NOMO-1 (cell line): ENCODE measurements around the gene NDUFS8.
"Not testable (repeated sequence)": the region's sequence is repeated elsewhere in the genome, so short reads cannot be mapped to it uniquely, and the experiment has no call there.

Source experiments
- DNase-seq, 2 experiments: peaks; one replicate each; lab custom pipeline; 2025; ENCODE audit not compliant: unreplicated experiment in 2 of 2; lab: John Stamatoyannopoulos, UW

The NDUFS8 gene

GRCh38 chr11:68030318-68031143, at the start of gene NDUFS8:
Gene NDUFS8, plus strand, starts transcription at chr11:68030681. Its CDS starts 1,471 bp downstream, at chr11:68032152.
- DNase-seq: peak; percentile 98 to 99

- DNase-seq: not testable (repeated sequence)
These were observed 49.3 kb upstream of the NDUFS8 start for GRCh38 chr11:67981226-67981625.

GRCh38 chr11:67982255-67982857, 48.1 kb upstream of the NDUFS8 start:
- DNase-seq: not testable (repeated sequence)

GRCh38 chr11:67983951-67984350, 46.5 kb upstream of the NDUFS8 start:
- DNase-seq: no peak

- not testable (repeated sequence) for DNase-seq
These were observed 45.2 kb upstream of the NDUFS8 start for GRCh38 chr11:67985302-67985701.

GRCh38 chr11:67990546-67991346, 39.7 kb upstream of the NDUFS8 start:
- DNase-seq: not testable (repeated sequence)

- DNase-seq: not testable (repeated sequence)
These were observed 38.9 kb upstream of the NDUFS8 start for GRCh38 chr11:67991347-67992121.

GRCh38 chr11:67993821-67994220, 36.7 kb upstream of the NDUFS8 start:
- not testable (repeated sequence) for DNase-seq

GRCh38 chr11:67994387-67994786, 36.1 kb upstream of the NDUFS8 start:
- not testable (repeated sequence) for DNase-seq

- not testable (repeated sequence) for DNase-seq
These were observed 35.4 kb upstream of the NDUFS8 start for GRCh38 chr11:67995129-67995528.

- DNase-seq: not testable (repeated sequence)
These were observed 34.9 kb upstream of the NDUFS8 start for GRCh38 chr11:67995579-67995978.

- no peak for DNase-seq
These were observed 34.4 kb upstream of the NDUFS8 start for GRCh38 chr11:67996051-67996450.

GRCh38 chr11:67996622-67997474, 33.6 kb upstream of the NDUFS8 start:
- DNase-seq: peak; percentile 82 to 94

- DNase-seq: no peak
These were observed 33.0 kb upstream of the NDUFS8 start for GRCh38 chr11:67997475-67997921.

GRCh38 chr11:67998150-67999045, 32.1 kb upstream of the NDUFS8 start:
- peak in 1 of 2 experiments; percentile 12 for DNase-seq

- no peak for DNase-seq
These were observed 31.3 kb upstream of the NDUFS8 start for GRCh38 chr11:67999201-67999629.

GRCh38 chr11:67999704-68000103, 30.8 kb upstream of the NDUFS8 start:
- no peak for DNase-seq

GRCh38 chr11:68002575-68002937, 27.9 kb upstream of the NDUFS8 start:
- DNase-seq: peak; percentile 64 to 69
